ENCODE measurements around the gene TUBB.

Gene TUBB

GRCh38 chr6:30769853-30770524, 49.8 kb downstream of the TUBB start:
- DNase-seq (ENCODE audit: extremely low spot score) = no peak
- ChIA-PET POLR2A (interaction anchor here (0.8 to 2.7 kb wide), 6 partner anchors 9 to 53 kb away, joined by 3 to 12 read pairs (median 6); partner anchors contain the start of genes IER3 and MDC1), CTCF (interaction anchor here (0.6 to 1.7 kb wide), 3 partner anchors 48 to 175 kb away, joined by 3 to 7 read pairs (median 3); no protein-coding TSS in a partner anchor)
- TF ChIP-seq ARNT (IDR thresholded peaks at IDR 0.05) (no peak), NFRKB (IDR thresholded peaks at IDR 0.05) (no peak), SUZ12 (IDR thresholded peaks at IDR 0.05) (no peak), PKNOX1 (IDR thresholded peaks at IDR 0.05) (no peak), HDGF (IDR thresholded peaks at IDR 0.05; ENCODE audit: borderline replicate concordance) (no peak), L3MBTL2 (conservative IDR thresholded peaks at IDR 0.05) (no peak), ZNF384 (IDR thresholded peaks at IDR 0.05) (no peak), BHLHE40 (IDR thresholded peaks at IDR 0.05; ENCODE audit: borderline replicate concordance) (no peak), SP1 (IDR thresholded peaks at IDR 0.05) (no peak), FOXM1 (IDR thresholded peaks at IDR 0.05; ENCODE audit: borderline replicate concordance) (no peak), ELF4 (IDR thresholded peaks at IDR 0.05) (no peak), CTBP1 (IDR thresholded peaks at IDR 0.05; ENCODE audit: borderline replicate concordance) (no peak), FOXA1 (IDR thresholded peaks at IDR 0.05) (no peak), TARDBP (IDR thresholded peaks at IDR 0.05) (no peak), FOXK2 (IDR thresholded peaks at IDR 0.05) (no peak), LEF1 (IDR thresholded peaks at IDR 0.05; ENCODE audit: borderline replicate concordance) (no peak)

- TF ChIP-seq ELF4 (IDR thresholded peaks at IDR 0.05) (no peak), ZNF384 (IDR thresholded peaks at IDR 0.05) (no peak), CTBP1 (IDR thresholded peaks at IDR 0.05; ENCODE audit: borderline replicate concordance) (no peak), PKNOX1 (IDR thresholded peaks at IDR 0.05) (no peak), FOXM1 (IDR thresholded peaks at IDR 0.05; ENCODE audit: borderline replicate concordance) (no peak), L3MBTL2 (conservative IDR thresholded peaks at IDR 0.05) (no peak), TARDBP (IDR thresholded peaks at IDR 0.05) (no peak), SP1 (IDR thresholded peaks at IDR 0.05) (no peak), NFRKB (IDR thresholded peaks at IDR 0.05) (no peak), LEF1 (IDR thresholded peaks at IDR 0.05; ENCODE audit: borderline replicate concordance) (no peak), SUZ12 (IDR thresholded peaks at IDR 0.05) (no peak), FOXK2 (IDR thresholded peaks at IDR 0.05) (no peak)
- POLR2A ChIA-PET = interaction anchor here (1.7 to 2.7 kb wide), 3 partner anchors 9 to 26 kb away, joined by 7 to 12 read pairs (median 10); partner anchors contain the start of gene IER3
- no peak for DNase-seq (ENCODE audit: extremely low spot score)
- CTCF ChIA-PET = interaction anchor here (0.6 kb wide), 1 partner anchor 176 kb away, joined by 3 read pairs; no protein-coding TSS in a partner anchor
Measured at GRCh38 chr6:30770592-30770991, 50.4 kb downstream of the TUBB start.

GRCh38 chr6:30774701-30775100, 54.5 kb downstream of the TUBB start:
- CTCF ChIA-PET = no interaction called here
- TF ChIP-seq FOXA1 (IDR thresholded peaks at IDR 0.05) = no peak
- no peak for TF ChIP-seq SUZ12 (IDR thresholded peaks at IDR 0.05)
- TF ChIP-seq NFRKB (IDR thresholded peaks at IDR 0.05) = no peak
- TF ChIP-seq PKNOX1 (IDR thresholded peaks at IDR 0.05) = no peak
- TF ChIP-seq FOXM1 (IDR thresholded peaks at IDR 0.05; ENCODE audit: borderline replicate concordance) = no peak
- no peak for TF ChIP-seq FOXK2 (IDR thresholded peaks at IDR 0.05)
- TF ChIP-seq LEF1 (IDR thresholded peaks at IDR 0.05; ENCODE audit: borderline replicate concordance) = no peak
- TF ChIP-seq ZNF384 (IDR thresholded peaks at IDR 0.05) = no peak
- TF ChIP-seq L3MBTL2 (conservative IDR thresholded peaks at IDR 0.05) = no peak
- no peak for TF ChIP-seq ARNT (IDR thresholded peaks at IDR 0.05)
- no peak for TF ChIP-seq CTBP1 (IDR thresholded peaks at IDR 0.05; ENCODE audit: borderline replicate concordance)
- no peak for DNase-seq (ENCODE audit: extremely low spot score)
- POLR2A ChIA-PET = no interaction called here

Data from HEK293T (cell line).